GM23338 (cell line): Measurements from ENCODE around the gene RECQL. TPM values are rescaled to one million over a fixed set of nuclear protein-coding genes. Genes with fewer than 3 reads are reported as not detected.
"Not testable (repeated sequence)": the region's sequence is repeated elsewhere in the genome, so short reads cannot be mapped to it uniquely, and the experiment has no call there.

Experiments
- ATAC-seq: fragments of 200-7000 bp; cut with Tn5 transposase; 3 replicates; pipeline ENCODE4 v1.9.1; 2020
- DNase-seq: peaks from one replicate; pipeline ENCODE4 v3.0.0-alpha.2; 2015; ENCODE audit warnings: low spot score
- H2AFZ ChIP-seq: fragments of 200-600 bp; sonication (generic); 2 replicates; pipeline ENCODE4 v1.8.0; 2016; ENCODE audit warnings: antibody characterized with exemption, mild to moderate bottlenecking, moderate library complexity
- H3F3A ChIP-seq: fragments of 200-600 bp; sonication (generic); replicated peaks from 2 replicates; pipeline ENCODE4 v1.8.0; 2017; ENCODE audit warnings: antibody characterized with exemption, mixed run types, low read depth
- H3K27ac ChIP-seq: fragments of 200-600 bp; sonication (generic); 2 replicates; pipeline ENCODE4 v1.6.1; 2016; ENCODE audit warnings: low read depth
- H3K27me3 ChIP-seq: fragments of 200-600 bp; sonication (generic); 2 replicates; pipeline ENCODE4 v1.8.0; 2016; ENCODE audit warnings: mild to moderate bottlenecking, mixed run types, moderate library complexity; ENCODE audit not compliant: insufficient read depth
- H3K36me3 ChIP-seq: fragments of 200-600 bp; sonication (generic); 2 replicates; pipeline ENCODE4 v1.8.0; 2016; ENCODE audit warnings: mild to moderate bottlenecking; ENCODE audit not compliant: insufficient read depth
- H3K4me1 ChIP-seq: fragments of 200-600 bp; sonication (generic); 2 replicates; pipeline ENCODE4 v1.8.0; 2016; ENCODE audit warnings: mild to moderate bottlenecking, moderate library complexity; ENCODE audit not compliant: insufficient read depth
- H3K4me2 ChIP-seq: fragments of 200-600 bp; sonication (generic); 2 replicates; pipeline ENCODE4 v1.7.1; 2017; ENCODE audit warnings: mixed run types
- H3K4me3 ChIP-seq: fragments of 200-600 bp; sonication (generic); 2 replicates; pipeline ENCODE4 v1.6.1; 2016; ENCODE audit warnings: mixed run types
- H3K79me2 ChIP-seq: fragments of 200-600 bp; sonication (generic); replicated peaks from 2 replicates; pipeline ENCODE4 v1.8.0; 2017; ENCODE audit warnings: mild to moderate bottlenecking; ENCODE audit not compliant: insufficient read depth
- H3K9me2 ChIP-seq: fragments of 200-600 bp; sonication (generic); 2 replicates; pipeline ENCODE4 v1.8.0; 2017; ENCODE audit not compliant: insufficient read depth
- H4K20me1 ChIP-seq: fragments of 200-600 bp; sonication (generic); replicated peaks from 2 replicates; pipeline ENCODE4 v1.8.0; 2017; ENCODE audit warnings: mild to moderate bottlenecking; ENCODE audit not compliant: insufficient read depth
- H3K27ac Mint-ChIP-seq: 2 replicates; pipeline ENCODE4 v1.8.0; 2020; ENCODE audit warnings: inconsistent platforms, mild to moderate bottlenecking, moderate library complexity, mixed read lengths
- H3K27me3 Mint-ChIP-seq: 3 replicates; pipeline ENCODE4 v1.8.0; 2022; ENCODE audit warnings: low read depth, mild to moderate bottlenecking, moderate library complexity, mixed read lengths, inconsistent platforms; ENCODE audit not compliant: insufficient read depth, poor library complexity
- H3K36me3 Mint-ChIP-seq: 3 replicates; pipeline ENCODE4 v1.8.0; 2021; ENCODE audit warnings: low read depth, mild to moderate bottlenecking, inconsistent platforms, moderate library complexity, mixed read lengths
- H3K4me1 Mint-ChIP-seq: 3 replicates; pipeline ENCODE4 v1.8.0; 2020; ENCODE audit warnings: mild to moderate bottlenecking, inconsistent platforms, mixed read lengths
- H3K4me3 Mint-ChIP-seq: 3 replicates; pipeline ENCODE4 v1.8.0; 2021; ENCODE audit warnings: moderate library complexity, mild to moderate bottlenecking, inconsistent platforms, mixed read lengths
- H3K9me3 Mint-ChIP-seq: 3 replicates; pipeline ENCODE4 v1.8.0; 2020; ENCODE audit warnings: moderate library complexity, mild to moderate bottlenecking, inconsistent platforms, mixed read lengths
- CREB1 ChIP-seq: fragments of 250-450 bp; sonication (Bioruptor Pico); IDR thresholded peaks from 2 replicates; pipeline ENCODE4 v1.5.0; 2020; ENCODE audit warnings: low read depth, mild to moderate bottlenecking, moderate library complexity
- CTCF ChIP-seq, 2 experiments: fragments of 200-600 bp in 1 of 2; sonication (generic) in 1 of 2; conservative IDR thresholded peaks; 2 replicates each; pipeline versions ENCODE4 v1.5.1 to v1.6.1; 2016 to 2017; ENCODE audit warnings: antibody characterized with exemption in 2 of 2, low read depth in 2 of 2, mild to moderate bottlenecking in 2 of 2, moderate library complexity in 1 of 2
- ETS1 ChIP-seq: IDR thresholded peaks from 2 replicates; pipeline ENCODE4 v1.6.1; 2016; ENCODE audit warnings: antibody characterized with exemption
- EZH2 ChIP-seq: fragments of 200-600 bp; sonication (generic); IDR thresholded peaks from one replicate; pipeline ENCODE4 v1.8.0; 2017; ENCODE audit warnings: antibody characterized with exemption, mild to moderate bottlenecking, low read depth; ENCODE audit not compliant: unreplicated experiment
- EZH2phosphoT487 ChIP-seq: fragments of 200-600 bp; sonication (generic); IDR thresholded peaks from one replicate; pipeline ENCODE4 v1.8.1; 2018; ENCODE audit warnings: antibody characterized with exemption; ENCODE audit not compliant: unreplicated experiment
- JUNB ChIP-seq: IDR thresholded peaks from one replicate; pipeline ENCODE4 v1.6.1; 2016; ENCODE audit warnings: antibody characterized with exemption; ENCODE audit not compliant: unreplicated experiment
- POLR2AphosphoS5 ChIP-seq: IDR thresholded peaks from 2 replicates; pipeline ENCODE4 v1.6.1; 2016; ENCODE audit warnings: antibody characterized with exemption, low read depth
- REST ChIP-seq: IDR thresholded peaks from one replicate; pipeline ENCODE4 v1.6.1; 2018; ENCODE audit warnings: antibody characterized with exemption; ENCODE audit not compliant: unreplicated experiment
- ZNF114 ChIP-seq: fragments of 250-450 bp; sonication (Bioruptor Pico); IDR thresholded peaks from 2 replicates; pipeline ENCODE4 v1.5.0; 2020; ENCODE audit warnings: mild to moderate bottlenecking, moderate library complexity
- ZNF331 ChIP-seq: fragments of 250-450 bp; sonication (Bioruptor Pico); IDR thresholded peaks from 2 replicates; pipeline ENCODE4 v1.5.0; 2020; ENCODE audit warnings: low read depth, mild to moderate bottlenecking, moderate library complexity
- polyA plus RNA-seq: library from polyadenylated mRNA; unstranded; fragments of >200 nt; fragmentation: Nextera tagmentation; extraction: Ambion mirVana; gene quantifications from 2 replicates; pipeline ENCODE4 v1.2.1, GENCODE V29; 2016
- total RNA-seq: library from RNA; depleted of rRNA; stranded (reverse); fragments of >200 nt; shearing (Covaris generic); gene quantifications from 2 replicates; pipeline ENCODE4 v1.2.3, GENCODE V29; 2014

RECQL gene
- total and polyA plus RNA-seq, 2 experiments from 2014 or later = 17.4 to 47.2 TPM

GRCh38 chr12:21429994-21430393 is 71.4 kb downstream of the RECQL start:
- no peaks in the 10 kb centered on the region for H3F3A ChIP-seq
- H2AFZ ChIP-seq = no peak overlapping the region
- Mint-ChIP-seq H3K27me3 (peaks cover 2% of the 10 kb centered on the region), H3K9me3 (peaks cover 5% of the 10 kb centered on the region; the same call in 2 of the 3 replicates), H3K4me1 (no peaks in the 10 kb centered on the region), H3K4me3 (no peak overlapping the region), H3K27ac (no peak overlapping the region), H3K36me3 (no peaks in the 10 kb centered on the region)
- H3K27me3 ChIP-seq = no peaks in the 10 kb centered on the region
- no peak overlapping the region for H3K27ac ChIP-seq
- H3K4me1 ChIP-seq = no peaks in the 10 kb centered on the region
- H4K20me1 ChIP-seq = no peaks in the 10 kb centered on the region
- DNase-seq (no peak), ATAC-seq (peak; percentile 48; the same call in 1 of the 3 replicates)
- no peaks in the 10 kb centered on the region for H3K9me2 ChIP-seq
- H3K36me3 ChIP-seq = no peaks in the 10 kb centered on the region
- no peak overlapping the region for H3K4me3 ChIP-seq
- no peak for TF ChIP-seq CTCF (conservative IDR thresholded peaks at IDR 0.05; ENCODE audit: low read depth in 2 of 2)
- no peak for TF ChIP-seq ZNF331 (CRISPR knock-in tag)
- TF ChIP-seq ETS1 = no peak
- no peak for TF ChIP-seq EZH2phosphoT487
- TF ChIP-seq ZNF114 (CRISPR knock-in tag) = no peak
- no peak for TF ChIP-seq POLR2AphosphoS5
- H3K79me2 ChIP-seq = no peaks in the 10 kb centered on the region
- no peak overlapping the region for H3K4me2 ChIP-seq

GRCh38 chr12:21428241-21428640 is 73.2 kb downstream of the RECQL start:
- DNase-seq (no peak), ATAC-seq (no peak)
- Mint-ChIP-seq H3K9me3 (peaks cover 5% of the 10 kb centered on the region; the same call in 2 of the 3 replicates), H3K4me3 (no peak overlapping the region), H3K36me3 (no peaks in the 10 kb centered on the region), H3K4me1 (no peaks in the 10 kb centered on the region), H3K27ac (no peak overlapping the region), H3K27me3 (peaks cover 2% of the 10 kb centered on the region)
- Histone ChIP-seq H3K36me3 (no peaks in the 10 kb centered on the region), H3K9me2 (no peaks in the 10 kb centered on the region), H3F3A (no peaks in the 10 kb centered on the region), H3K4me1 (no peaks in the 10 kb centered on the region), H3K27ac (no peak overlapping the region), H3K27me3 (no peaks in the 10 kb centered on the region), H3K4me3 (no peak overlapping the region), H4K20me1 (no peaks in the 10 kb centered on the region), H3K4me2 (no peak overlapping the region), H2AFZ (no peak overlapping the region), H3K79me2 (no peaks in the 10 kb centered on the region)
- TF ChIP-seq EZH2 (no peak), POLR2AphosphoS5 (no peak), CREB1 (CRISPR knock-in tag) (no peak), EZH2phosphoT487 (no peak), CTCF (conservative IDR thresholded peaks at IDR 0.05; ENCODE audit: low read depth in 2 of 2) (no peak), ZNF331 (CRISPR knock-in tag) (no peak), REST (no peak), JUNB (no peak)

GRCh38 chr12:21419009-21419699 is 82.3 kb downstream of the RECQL start:
- not testable (repeated sequence) for DNase-seq, H3K36me3 Mint-ChIP-seq, H3K9me2 ChIP-seq, H3F3A ChIP-seq, H4K20me1 ChIP-seq, H3K79me2 ChIP-seq, ATAC-seq, H3K4me1 Mint-ChIP-seq, H3K4me3 Mint-ChIP-seq, H3K4me1 ChIP-seq, H3K9me3 Mint-ChIP-seq, H3K27me3 Mint-ChIP-seq, H3K36me3 ChIP-seq, H3K27me3 ChIP-seq
- Histone ChIP-seq H3K4me2 (0 out of 2 replicates have a peak overlapping the region, but pooled peaks have one; percentile 15), H3K27ac (peak overlapping the region; percentile 74; the same call in 1 of the 2 replicates), H2AFZ (peak overlapping the region; percentile 85; the same call in 1 of the 2 replicates), H3K4me3 (peak overlapping the region; percentile 46)
- H3K27ac Mint-ChIP-seq = peak overlapping the region; percentile 56; the same call in 1 of the 2 replicates
